Osteocyte (in vitro differentiated cells): Measurements from ENCODE around the gene EXT2. TPM values are rescaled to one million over a fixed set of nuclear protein-coding genes. Genes with fewer than 3 reads are reported as not detected.

ENCODE experiments used
- DNase-seq: peaks from one replicate; pipeline ENCODE4 v3.0.0; 2021; ENCODE audit warnings: mixed read lengths; ENCODE audit not compliant: unreplicated experiment; ENCODE audit errors: extremely low spot score
- H3K27ac Mint-ChIP-seq: one replicate; pipeline ENCODE4 v1.8.0; 2021; ENCODE audit warnings: mild to moderate bottlenecking, mixed read lengths; ENCODE audit not compliant: unreplicated experiment
- H3K27me3 Mint-ChIP-seq: one replicate; pipeline ENCODE4 v1.8.0; 2021; ENCODE audit warnings: mixed read lengths; ENCODE audit not compliant: unreplicated experiment
- H3K36me3 Mint-ChIP-seq: one replicate; pipeline ENCODE4 v1.8.0; 2021; ENCODE audit warnings: mixed read lengths; ENCODE audit not compliant: unreplicated experiment
- H3K4me1 Mint-ChIP-seq: one replicate; pipeline ENCODE4 v1.8.0; 2021; ENCODE audit warnings: mixed read lengths; ENCODE audit not compliant: unreplicated experiment
- H3K4me3 Mint-ChIP-seq: one replicate; pipeline ENCODE4 v1.8.0; 2021; ENCODE audit warnings: mild to moderate bottlenecking, moderate library complexity, mixed read lengths; ENCODE audit not compliant: unreplicated experiment
- H3K9me3 Mint-ChIP-seq: one replicate; pipeline ENCODE4 v1.8.0; 2021; ENCODE audit warnings: mixed read lengths; ENCODE audit not compliant: unreplicated experiment
- CTCF ChIP-seq: fragments of 200-600 bp; sonication (generic); IDR thresholded peaks from 2 replicates; pipeline ENCODE4 v1.5.0; 2021; ENCODE audit warnings: antibody characterized with exemption, mild to moderate bottlenecking, moderate library complexity
- total RNA-seq: library from RNA; stranded (reverse); gene quantifications from 2 replicates; pipeline ENCODE4 v1.2.1, GENCODE V29; 2021

The EXT2 gene
- total RNA-seq, 1 donor from 2014 or later = 102 TPM

- no peaks in the 10 kb centered on the region for H3K9me3 Mint-ChIP-seq
- no peak for TF ChIP-seq CTCF
- peak overlapping the region; percentile 23 for H3K27ac Mint-ChIP-seq
- H3K4me1 Mint-ChIP-seq = peaks cover 14% of the 10 kb centered on the region
- H3K4me3 Mint-ChIP-seq = no peak overlapping the region
- DNase-seq = no peak
- no peaks in the 10 kb centered on the region for H3K27me3 Mint-ChIP-seq
- peaks cover 8% of the 10 kb centered on the region for H3K36me3 Mint-ChIP-seq
These were observed 76.0 kb downstream of the EXT2 start for GRCh38 chr11:44171518-44171917.

GRCh38 chr11:44172966-44173365 is 77.5 kb downstream of the EXT2 start:
- no peak for TF ChIP-seq CTCF
- Mint-ChIP-seq H3K4me1 (peaks cover 18% of the 10 kb centered on the region), H3K27ac (no peak overlapping the region), H3K27me3 (no peaks in the 10 kb centered on the region), H3K4me3 (no peak overlapping the region), H3K9me3 (no peaks in the 10 kb centered on the region), H3K36me3 (peaks cover 8% of the 10 kb centered on the region)
- no peak for DNase-seq

- H3K9me3 Mint-ChIP-seq = no peaks in the 10 kb centered on the region
- no peak overlapping the region for H3K27ac Mint-ChIP-seq
- H3K4me1 Mint-ChIP-seq = peaks cover 29% of the 10 kb centered on the region
- no peak overlapping the region for H3K4me3 Mint-ChIP-seq
- no peak for DNase-seq
- no peak for TF ChIP-seq CTCF
- H3K27me3 Mint-ChIP-seq = no peaks in the 10 kb centered on the region
- H3K36me3 Mint-ChIP-seq = peaks cover 8% of the 10 kb centered on the region
These were observed 79.4 kb downstream of the EXT2 start for GRCh38 chr11:44174842-44175241.

- no peak for DNase-seq
- no peak for TF ChIP-seq CTCF
- no peaks in the 10 kb centered on the region for H3K9me3 Mint-ChIP-seq
- no peaks in the 10 kb centered on the region for H3K27me3 Mint-ChIP-seq
- peaks cover 18% of the 10 kb centered on the region for H3K4me1 Mint-ChIP-seq
- H3K4me3 Mint-ChIP-seq = no peak overlapping the region
- no peak overlapping the region for H3K27ac Mint-ChIP-seq
- H3K36me3 Mint-ChIP-seq = peaks cover 8% of the 10 kb centered on the region
These were observed 81.2 kb downstream of the EXT2 start for GRCh38 chr11:44176546-44177213.

- no peak overlapping the region for H3K27ac Mint-ChIP-seq
These were observed 82.4 kb downstream of the EXT2 start for GRCh38 chr11:44177905-44178304.

More at GRCh38 chr11:44177905-44178304, 82.4 kb downstream of the EXT2 start:
- no peaks in the 10 kb centered on the region for H3K27me3 Mint-ChIP-seq
- no peak for DNase-seq
- peaks cover 7% of the 10 kb centered on the region for H3K36me3 Mint-ChIP-seq
- H3K9me3 Mint-ChIP-seq = no peaks in the 10 kb centered on the region
- H3K4me1 Mint-ChIP-seq = peaks cover 15% of the 10 kb centered on the region
- no peak overlapping the region for H3K4me3 Mint-ChIP-seq
- TF ChIP-seq CTCF = no peak
